C4-2B (cell line): ENCODE data around the gene DDX28.

Experiments
- CTCF ChIP-seq: fragments of 450-650 bp; conservative IDR thresholded peaks from 2 replicates; pipeline ENCODE4 v1.5.1; 2017; ENCODE audit warnings: mild to moderate bottlenecking
- ZFX ChIP-seq: fragments of 450-650 bp; IDR thresholded peaks from 2 replicates; pipeline ENCODE4 v1.6.1; 2017

- TF ChIP-seq CTCF (peak; percentile 92), ZFX (no peak)
Measured at GRCh38 chr16:68040506-68041288, 17.7 kb upstream of the DDX28 start.
